HG03565 (cell line): ENCODE measurements around the gene KLK15.

ENCODE experiments used
- ATAC-seq: cut with Tn5 transposase; IDR thresholded peaks from one replicate; pipeline ENCODE4 v1.9.1; 2021; ENCODE audit warnings: mild to moderate bottlenecking, moderate library complexity; ENCODE audit not compliant: unreplicated experiment

The KLK15 gene

DNA sequence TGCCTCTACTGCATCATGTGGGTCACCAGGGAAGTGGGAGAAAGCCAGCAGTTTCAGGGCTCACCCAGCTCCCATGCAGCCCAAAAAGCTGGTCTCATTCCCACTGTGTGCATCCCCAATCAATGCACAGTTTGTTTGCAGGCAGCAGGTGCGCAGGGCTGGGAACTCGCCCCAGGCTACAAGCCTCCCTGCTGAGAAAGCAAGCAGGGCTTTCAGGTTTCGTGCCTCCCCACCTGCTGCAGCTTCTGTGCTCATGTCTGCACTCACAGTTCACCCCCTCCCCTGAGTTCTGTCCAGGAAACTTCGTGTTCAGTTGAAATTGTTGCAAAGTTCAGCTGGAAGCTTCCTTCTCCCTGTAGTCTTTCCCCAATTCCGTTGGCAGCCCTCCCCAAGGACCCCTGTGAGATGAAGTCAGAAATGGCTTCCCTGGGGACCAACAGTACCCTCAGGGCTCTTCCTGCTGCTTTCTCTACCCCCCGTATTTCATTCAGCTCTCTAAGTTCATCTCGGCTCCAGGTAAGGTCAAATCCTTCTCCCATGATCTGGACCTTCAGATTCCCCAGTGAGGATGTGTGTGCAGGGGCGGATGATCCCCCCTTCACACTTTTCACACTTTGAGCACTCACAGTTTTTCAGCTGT lies 11.0 kb upstream of the KLK15 start:
- ATAC-seq = no peak

DNA sequence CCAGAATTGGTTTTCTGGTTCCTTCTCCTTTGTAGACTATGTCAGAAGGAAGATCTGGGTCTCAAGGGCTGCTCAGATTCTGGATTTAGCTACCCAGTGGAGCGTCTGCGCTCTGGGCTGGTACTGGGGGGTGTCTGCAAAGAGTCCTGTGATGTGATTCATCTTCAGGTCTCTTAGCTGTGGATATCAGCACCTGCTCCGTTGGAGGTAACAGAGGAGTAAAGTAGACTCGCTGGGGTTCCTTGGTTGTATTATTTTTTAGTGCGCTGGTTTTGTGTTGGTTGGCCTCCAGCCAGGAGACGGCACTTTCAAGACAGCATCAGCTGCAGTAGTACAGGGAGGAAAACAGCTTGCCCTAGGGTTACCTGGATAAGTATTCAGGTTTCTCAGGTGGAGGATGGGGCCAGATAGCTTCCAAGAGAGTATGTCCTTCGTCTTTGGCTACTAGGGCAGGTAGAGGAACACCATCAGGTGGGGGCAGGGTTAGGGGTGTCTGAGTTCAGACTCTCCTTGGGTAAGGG lies 10.4 kb upstream of the KLK15 start:
- ATAC-seq = no peak

DNA sequence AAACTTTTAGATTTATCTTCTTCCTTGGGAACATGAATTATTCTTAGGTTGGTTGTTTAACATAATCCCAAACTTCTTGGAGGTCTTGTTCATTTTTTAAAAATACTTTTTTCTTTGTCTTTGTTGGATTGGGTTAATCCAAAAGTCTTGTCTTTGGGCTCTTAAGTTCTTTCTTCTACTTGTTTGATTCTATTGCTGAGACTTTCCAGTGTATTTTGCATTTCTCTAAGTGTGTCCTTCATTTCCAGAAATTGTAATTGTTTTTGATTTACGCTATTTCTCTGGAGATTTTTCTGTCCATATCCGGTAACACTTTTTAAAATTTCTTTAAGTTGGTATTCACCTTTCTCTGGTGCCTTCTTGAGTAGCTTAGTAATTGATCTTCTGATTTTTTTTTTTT lies 9.8 kb upstream of the KLK15 start:
- no peak for ATAC-seq

DNA sequence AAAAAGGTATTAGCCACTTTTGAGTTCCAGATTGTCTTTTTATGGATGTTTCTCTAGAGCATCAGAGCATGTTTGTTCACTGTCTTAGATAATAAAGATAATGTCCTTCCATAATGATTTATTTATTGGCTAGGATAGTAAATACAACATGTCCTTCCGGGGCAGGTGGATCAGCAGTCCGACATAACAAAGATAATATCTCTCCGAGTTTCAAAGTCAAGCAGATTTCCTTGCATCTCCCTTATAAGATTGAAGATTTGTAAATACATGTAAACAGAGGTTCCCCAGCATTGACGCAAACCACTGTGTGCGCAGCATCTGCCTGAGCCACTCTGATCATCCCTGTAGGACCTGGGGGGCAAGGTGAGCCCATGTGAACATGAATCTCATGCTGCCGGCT lies 8.8 kb upstream of the KLK15 start:
- no peak for ATAC-seq

DNA sequence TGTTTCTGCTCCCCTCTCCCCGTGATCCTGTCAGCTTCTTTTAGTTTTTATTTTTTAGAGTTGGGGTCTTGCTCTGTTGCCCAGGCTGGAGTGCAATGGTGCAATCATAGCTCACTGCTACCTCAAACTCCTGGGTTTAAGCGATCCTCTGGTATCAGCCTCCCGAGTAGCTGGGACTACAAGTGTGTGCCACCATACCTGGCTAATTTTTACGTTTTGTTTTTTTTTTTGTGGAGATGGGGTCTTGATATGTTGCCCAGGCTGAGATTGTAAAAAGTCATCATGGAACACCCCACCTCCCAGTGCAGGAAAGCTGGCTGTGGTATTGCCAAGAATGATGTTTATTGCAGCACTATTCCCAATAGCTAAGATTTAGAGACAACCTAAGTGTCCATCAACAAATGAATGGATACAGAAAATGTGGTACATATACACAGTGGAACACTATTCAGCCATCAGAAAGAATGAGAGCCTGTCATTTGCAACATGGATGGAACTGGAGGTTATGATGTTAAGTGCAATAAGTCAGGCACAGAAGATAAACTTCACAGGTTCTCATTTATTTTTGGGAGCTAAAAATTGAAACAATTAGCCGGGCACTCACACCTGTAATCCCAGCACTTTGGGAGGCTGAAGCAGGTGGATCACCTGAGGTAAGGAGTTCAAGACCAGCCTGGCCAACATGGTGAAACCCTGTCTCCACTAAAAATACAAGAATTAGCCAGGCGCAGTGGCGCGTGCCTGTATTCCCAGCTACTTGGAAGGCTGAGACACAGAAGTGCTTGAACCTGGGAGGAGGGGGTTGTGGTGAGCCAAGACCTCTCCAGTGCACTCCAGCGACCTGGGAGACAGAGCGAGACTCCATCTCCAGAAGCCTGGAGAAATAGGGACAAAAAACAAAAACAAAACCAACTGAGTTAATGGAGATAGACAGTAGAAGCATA lies 6.6 kb upstream of the KLK15 start:
- no peak for ATAC-seq

DNA sequence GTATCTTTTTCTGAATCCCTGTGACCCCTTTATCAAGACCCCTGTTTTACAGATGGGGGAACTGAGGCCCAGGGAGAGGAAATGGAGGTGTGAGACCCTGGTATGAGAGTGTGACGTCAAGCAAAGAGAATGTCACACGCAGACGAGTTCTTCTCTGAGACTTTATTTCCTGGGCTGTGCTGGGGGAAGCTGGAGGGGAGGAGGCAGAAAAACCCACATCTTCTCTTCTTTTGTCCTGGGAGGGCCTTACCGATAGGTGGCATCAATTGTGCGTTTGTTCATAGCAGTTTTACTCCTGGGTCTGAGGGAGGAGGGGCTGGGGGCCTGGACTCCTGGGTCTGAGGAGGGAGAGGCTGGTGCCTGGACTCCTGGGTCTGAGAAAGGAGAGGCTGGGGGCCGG lies 4.9 kb upstream of the KLK15 start:
- ATAC-seq = no peak

DNA sequence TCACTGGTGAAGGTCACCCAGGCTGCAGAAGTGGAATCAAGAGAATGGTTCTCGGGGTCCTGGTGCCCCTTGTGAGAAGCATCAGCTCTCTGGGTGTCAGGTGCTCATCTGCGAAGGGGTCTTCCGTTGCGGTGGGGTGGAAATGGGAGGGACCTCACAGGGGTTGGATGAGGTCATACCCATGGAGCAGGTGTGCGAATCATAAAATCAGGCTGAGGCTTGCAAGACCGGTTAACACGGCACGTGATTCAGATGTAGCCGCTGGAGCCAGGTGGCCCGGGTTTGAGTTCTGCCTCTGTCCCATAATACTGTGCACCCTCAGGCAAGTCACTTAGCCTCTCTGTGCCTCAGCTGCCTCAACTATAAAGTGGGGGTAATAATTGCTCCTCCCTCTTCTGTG lies 3.9 kb upstream of the KLK15 start:
- ATAC-seq = no peak

DNA sequence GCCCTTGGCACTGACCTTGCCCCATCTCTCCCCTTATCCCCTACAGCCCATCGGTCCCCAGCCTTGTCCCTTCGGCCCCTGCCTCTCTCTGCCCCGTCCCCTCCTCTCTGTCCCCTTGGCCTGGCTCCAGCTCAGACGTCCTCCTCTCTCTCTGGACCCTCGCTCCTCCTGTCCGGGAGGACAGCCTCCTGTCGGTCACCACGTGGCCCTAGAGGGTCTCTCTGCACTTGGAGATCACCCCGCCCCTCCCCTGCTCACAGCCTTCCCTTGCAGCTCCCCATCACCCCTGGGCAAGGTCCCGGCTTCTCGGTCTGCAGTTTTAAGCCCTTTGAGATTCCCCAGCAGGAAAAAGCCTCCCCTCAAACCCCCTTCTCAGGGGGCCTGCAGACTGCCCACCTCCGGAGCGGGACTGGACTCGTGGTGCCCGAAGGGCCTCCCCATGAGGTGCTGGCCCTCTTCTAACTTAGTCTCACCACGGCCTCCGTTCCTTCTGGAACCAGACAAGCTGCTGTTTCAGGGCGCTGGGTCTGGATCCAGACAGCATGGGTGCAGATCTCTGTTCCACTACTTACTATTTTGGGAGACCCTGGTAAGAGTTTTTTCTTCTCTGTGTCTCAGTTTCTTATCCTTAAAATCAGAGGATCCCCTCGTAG lies 3.3 kb upstream of the KLK15 start:
- ATAC-seq = no peak

DNA sequence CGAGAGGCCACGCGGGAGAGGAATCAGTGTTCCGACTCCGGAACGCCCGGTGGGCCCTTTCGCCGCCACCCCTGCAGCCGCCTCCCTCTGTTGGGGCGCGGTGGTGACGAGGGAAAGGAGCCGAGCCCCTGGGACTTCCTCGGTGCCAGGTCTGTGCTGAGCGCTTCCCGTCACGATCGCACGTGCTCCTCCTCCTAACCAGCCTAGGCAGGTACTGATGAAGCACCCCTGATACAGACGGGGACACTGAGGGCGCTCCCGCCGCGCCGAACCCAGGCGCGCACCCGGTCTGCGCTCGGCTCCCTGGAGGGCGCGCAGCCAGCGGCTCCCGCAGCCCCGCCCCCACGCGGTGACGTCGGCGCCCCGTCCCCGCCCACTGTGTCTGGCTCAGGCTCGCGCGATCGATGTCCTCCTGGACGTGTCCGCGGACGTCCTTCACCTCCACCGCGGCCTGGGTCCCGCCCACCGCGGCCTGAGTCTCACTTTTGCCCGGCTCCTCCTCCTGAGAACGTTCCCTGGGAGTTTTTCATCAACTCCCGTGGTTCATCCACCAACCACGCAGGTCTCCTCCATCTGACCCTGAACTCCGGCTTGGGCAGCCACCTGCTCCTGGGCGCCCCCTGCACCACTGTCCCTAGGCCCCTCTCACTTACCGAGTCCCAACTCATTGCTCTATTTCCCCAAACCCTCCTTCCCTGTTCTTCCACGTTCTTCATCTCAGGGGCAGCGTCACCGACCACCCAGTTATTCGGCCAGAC lies 2.6 kb upstream of the KLK15 start:
- ATAC-seq = peak; percentile 67

DNA sequence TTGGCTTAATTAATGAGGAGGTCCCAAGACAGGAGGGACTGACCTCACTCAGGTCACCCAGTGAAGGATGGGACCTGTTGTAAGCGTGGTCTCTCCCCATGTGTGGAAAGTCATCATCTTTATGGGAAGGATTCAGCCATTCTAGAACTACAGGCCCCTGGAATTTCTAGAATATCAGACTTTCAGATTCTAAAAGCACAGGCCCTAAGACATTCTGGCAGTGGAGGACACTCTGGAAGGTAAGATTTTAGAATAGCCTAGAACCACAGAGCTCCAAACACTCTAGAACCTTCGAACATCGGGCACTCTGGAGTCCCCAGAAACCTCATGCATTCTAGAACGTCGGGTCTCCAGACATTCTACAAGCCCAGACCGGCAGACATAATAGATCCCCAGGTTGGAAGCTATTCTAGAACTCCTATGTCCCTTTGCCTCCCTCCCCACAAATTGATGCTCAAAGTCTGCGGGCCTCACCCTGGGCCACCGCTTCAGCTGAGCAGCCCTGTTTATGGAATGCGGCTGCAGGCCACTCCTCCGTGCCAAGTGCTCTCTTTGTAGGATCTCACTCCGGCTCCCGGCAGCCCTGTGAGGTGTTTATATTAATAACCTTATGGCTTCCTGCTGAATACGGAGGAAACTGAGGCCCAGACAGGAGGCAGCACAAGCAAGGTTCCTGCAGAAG lies 1.9 kb upstream of the KLK15 start:
- ATAC-seq = no peak

DNA sequence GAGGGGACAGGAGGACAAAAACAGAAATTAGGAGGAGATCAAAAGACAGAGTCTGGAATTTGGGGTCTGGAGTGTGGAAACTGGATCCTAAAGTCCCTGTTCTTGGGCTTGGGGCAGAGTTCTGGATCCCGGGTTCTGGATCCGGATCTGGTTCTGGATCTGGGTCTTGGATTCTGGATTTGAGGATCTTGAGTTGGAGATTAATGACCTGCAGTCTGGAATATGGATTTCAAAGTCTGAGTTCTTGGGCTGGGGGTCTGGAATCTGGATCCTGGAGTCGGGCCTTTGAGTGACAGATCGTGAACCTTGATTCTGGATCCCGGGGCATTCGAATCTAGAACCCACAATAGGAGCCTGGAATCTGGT lies 411 bp upstream of the KLK15 start:
- ATAC-seq = no peak

DNA sequence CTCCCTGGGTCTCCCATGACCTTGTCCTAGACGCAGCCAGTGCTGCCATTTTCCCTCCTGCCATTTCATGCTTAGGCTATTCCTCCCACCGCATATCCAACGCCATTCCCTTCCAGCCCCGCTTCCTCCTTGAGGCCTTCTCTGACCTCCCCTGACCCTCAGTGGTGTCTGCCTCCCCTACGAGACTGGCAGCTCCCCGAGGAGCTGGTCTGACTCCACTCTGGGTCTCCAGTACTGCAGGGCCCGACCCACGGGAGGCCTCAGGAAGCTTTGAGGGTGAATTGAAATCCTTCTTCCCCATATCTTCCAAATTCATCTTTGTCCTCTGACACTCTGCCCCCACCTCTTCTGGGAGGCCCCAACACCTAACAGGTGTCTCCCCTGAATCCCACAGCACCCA lies 708 bp downstream of the KLK15 start:
- no peak for ATAC-seq

DNA sequence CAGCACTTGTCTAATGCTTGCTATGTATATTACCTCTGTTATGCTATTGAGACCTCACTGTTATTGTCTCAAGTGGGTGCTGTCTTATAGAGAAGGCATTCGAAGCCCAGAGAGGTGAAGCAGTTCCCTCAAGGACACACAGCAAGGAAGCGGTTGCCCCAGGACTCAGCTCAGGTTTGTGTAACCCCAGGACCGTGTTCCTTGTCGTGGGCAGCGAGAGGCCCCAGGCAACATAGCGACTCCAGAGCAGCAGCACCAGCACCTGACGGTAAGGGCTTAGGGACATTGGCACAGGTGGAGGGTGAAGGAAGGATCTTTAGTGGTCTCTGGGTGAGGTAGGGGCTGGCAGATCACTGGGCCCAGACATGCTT lies 2.4 kb downstream of the KLK15 start:
- ATAC-seq = no peak

DNA sequence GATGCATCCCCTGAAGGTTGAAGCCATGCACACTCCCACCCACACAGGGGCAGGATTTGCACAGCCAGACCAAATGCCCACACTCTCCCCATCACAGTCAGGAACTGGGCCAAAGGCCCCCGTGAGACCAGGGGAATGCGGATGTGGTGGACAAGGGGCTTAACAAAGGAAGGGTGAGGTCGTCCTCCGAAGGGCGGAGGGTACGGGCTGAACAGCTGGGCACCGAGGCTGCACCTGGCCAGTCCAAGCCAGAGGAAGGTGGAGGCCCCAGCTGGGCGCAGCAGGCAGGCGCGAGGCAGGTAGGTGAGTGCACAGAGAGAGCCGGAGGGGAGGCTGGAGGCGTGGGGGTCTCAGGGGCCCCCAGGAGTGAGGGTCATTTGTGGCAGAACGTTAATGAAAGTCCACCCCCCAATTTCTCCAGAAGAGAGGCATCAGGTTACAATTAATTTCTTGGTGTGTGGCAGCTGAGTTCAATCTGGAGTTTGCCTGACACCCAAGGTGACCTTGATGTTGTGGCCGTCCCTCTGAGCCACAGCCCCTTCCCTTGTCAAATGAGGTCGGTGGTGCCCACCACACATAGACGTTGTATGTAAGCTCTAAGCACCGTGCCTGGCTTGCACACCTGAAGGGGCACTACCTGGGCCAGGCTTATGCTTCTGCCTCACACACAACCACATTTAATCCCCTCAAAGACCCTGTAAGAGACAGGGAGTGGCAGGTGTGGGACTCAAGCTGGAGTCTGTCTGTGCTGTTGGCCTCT lies 2.9 kb downstream of the KLK15 start:
- no peak for ATAC-seq

DNA sequence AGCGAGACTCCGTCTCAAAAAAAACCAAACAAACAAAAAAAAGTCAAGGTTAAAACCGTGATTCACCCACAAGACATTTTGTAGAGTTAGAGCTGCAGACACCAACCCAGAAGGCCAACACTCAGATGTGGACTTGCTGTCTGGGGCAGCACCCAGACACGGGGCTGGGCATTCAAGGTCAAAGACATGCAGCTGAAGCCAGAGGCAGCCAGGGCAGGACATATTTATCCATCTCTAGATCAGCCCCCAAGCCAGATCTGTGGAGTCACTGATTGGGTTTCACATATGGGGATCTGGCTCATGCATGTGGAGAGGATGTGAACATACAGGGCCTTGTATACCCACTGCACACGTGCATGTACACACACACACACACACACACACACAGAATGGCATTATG lies 3.6 kb downstream of the KLK15 start:
- no peak for ATAC-seq

DNA sequence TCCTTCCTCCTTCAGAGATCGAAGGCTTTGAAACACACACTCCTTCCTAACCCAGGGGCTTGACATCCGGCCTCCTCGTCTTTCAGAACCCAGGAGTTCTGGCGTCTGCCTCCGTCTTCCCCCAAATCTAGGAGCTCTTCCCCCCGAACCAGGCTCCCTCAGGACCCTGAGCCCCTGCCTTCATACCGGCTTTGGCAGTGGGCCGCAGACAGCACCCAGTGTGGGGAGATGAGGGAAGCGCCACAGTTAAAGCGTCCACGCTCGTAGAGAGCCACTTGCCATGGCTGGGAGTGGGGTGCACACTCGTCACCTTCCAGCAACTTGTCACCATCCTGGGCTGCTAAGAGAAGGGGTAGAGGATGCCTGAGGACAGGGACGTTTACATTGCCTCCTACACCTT lies 5.9 kb downstream of the KLK15 start:
- no peak for ATAC-seq

DNA sequence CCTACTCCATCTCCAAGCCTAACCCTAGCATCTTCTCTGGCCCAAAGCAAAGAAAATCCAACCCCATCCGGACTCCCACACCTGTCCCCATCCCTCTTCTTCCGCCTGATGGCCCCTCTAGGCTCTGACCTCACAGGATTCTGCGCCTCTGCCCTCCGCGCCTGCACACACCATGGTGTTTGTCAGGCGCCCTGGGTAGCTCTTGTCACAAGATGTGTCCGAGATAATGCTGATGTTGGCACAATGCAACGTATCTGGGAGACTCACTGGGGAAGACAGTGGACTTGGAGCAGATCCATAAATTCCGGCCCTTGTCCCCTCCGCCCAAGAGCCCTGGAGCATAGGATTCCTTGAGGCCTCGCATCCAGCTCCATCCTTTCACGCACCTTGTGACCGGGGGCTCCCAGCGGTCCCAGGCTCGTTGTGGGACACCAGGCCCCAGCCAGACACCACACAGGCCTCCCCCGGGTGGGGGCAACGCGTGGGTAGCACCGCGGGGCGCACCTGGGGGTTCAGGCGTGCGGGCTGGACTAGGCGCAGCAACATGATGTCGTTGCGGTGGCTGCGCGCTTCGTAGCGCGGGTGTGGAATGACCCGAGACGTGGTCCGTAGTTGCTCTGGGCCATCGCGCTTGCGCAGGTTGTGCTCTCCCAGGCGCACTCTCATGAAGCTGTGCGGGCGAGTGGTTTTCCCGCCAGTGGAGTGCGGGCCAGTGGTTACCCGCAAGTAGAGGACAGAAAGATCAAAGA lies 6.7 kb downstream of the KLK15 start:
- ATAC-seq = no peak

DNA sequence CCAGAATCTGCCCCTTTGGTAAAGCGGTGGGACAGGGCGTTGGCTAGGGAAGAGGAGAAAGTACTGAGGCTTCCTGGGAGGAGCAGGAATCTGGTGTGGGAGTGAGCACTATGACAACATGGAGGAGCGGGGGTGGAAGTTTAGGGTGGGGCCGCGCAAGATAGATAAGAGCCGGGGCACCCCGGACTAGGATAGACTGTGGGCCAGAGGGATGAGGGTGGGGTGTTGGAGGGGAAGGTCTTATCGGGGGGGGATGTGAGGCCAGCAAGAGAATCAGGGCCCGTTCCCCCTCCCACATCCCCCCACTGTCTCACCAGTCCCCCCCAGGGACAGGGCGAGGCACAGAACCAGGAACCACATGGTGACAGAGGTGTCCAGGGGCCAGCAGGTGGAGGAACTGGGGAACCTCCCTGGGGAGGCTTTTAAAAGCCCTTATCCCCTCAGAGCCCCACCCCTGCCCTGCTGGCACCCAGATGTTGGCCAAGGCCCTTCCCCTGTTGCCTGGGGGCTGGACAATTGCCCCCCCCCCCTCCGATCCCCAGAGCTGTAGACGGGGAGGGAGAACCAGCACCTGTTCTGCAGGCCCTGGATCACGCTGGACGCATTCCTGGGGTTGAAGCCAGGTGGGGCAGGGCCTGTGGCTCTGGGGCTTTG lies 9.9 kb downstream of the KLK15 start, which contains the start of gene KLK1:
Gene KLK1 (minus strand): TSS at position 399 of the 654 bp plus-strand sequence. CDS start 39 bp downstream, at position 360.
- ATAC-seq = no peak
